DOHH2 (cell line): ENCODE results near the gene MICAL2.

Source experiments
- H3F3A ChIP-seq: fragments of 200-600 bp; sonication (generic), shearing (Covaris generic); 2 replicates; pipeline ENCODE4 v1.6.0; 2016; ENCODE audit warnings: antibody characterized with exemption, mild to moderate bottlenecking; ENCODE audit not compliant: control insufficient read depth, insufficient read depth
- H3K27ac ChIP-seq: fragments of 200-600 bp; sonication (generic); 2 replicates; pipeline ENCODE4 v1.5.1; 2014; ENCODE audit warnings: low read depth, mild to moderate bottlenecking, low read length, moderate library complexity
- H3K27me3 ChIP-seq: fragments of 200-600 bp; sonication (generic); 2 replicates; pipeline ENCODE4 v1.6.1; 2014; ENCODE audit warnings: mild to moderate bottlenecking, low read length, mixed read lengths; ENCODE audit not compliant: control insufficient read depth
- H3K36me3 ChIP-seq: fragments of 200-600 bp; sonication (generic); 2 replicates; pipeline ENCODE4 v1.6.1; 2014; ENCODE audit warnings: mild to moderate bottlenecking, low read length, moderate library complexity, mixed read lengths; ENCODE audit not compliant: control insufficient read depth
- H3K4me1 ChIP-seq: fragments of 200-600 bp; sonication (generic); 2 replicates; pipeline ENCODE4 v1.6.1; 2014; ENCODE audit warnings: mild to moderate bottlenecking, low read length, mixed read lengths; ENCODE audit not compliant: control insufficient read depth
- H3K4me2 ChIP-seq: fragments of 200-600 bp; sonication (generic); 2 replicates; pipeline ENCODE4 v1.6.0; 2014; ENCODE audit warnings: mild to moderate bottlenecking, low read length, moderate library complexity
- H3K4me3 ChIP-seq: fragments of 200-600 bp; sonication (generic); 2 replicates; pipeline ENCODE4 v1.5.1; 2014; ENCODE audit warnings: mild to moderate bottlenecking, low read length, mixed read lengths
- H3K79me2 ChIP-seq: fragments of 200-600 bp; sonication (generic); 2 replicates; pipeline ENCODE4 v1.6.1; 2014; ENCODE audit warnings: mild to moderate bottlenecking, low read length, mixed read lengths; ENCODE audit not compliant: control insufficient read depth
- H3K9me2 ChIP-seq: fragments of 200-600 bp; sonication (generic); replicated peaks from 2 replicates; pipeline ENCODE4 v1.6.1; 2014; ENCODE audit warnings: mild to moderate bottlenecking, low read length, mixed read lengths; ENCODE audit not compliant: control insufficient read depth
- H3K9me3 ChIP-seq: fragments of 200-600 bp; sonication (generic); 2 replicates; pipeline ENCODE4 v1.6.1; 2014; ENCODE audit warnings: antibody characterized with exemption, low read length, mixed read lengths; ENCODE audit not compliant: control insufficient read depth, insufficient read depth
- H4K20me1 ChIP-seq: fragments of 200-600 bp; sonication (generic); 2 replicates; pipeline ENCODE4 v1.6.0; 2014; ENCODE audit warnings: low read depth, mild to moderate bottlenecking, antibody characterized with exemption, low read length, moderate library complexity; ENCODE audit not compliant: control insufficient read depth, insufficient read depth
- EZH2phosphoT487 ChIP-seq: fragments of 200-600 bp; sonication (generic); IDR thresholded peaks from 2 replicates; pipeline ENCODE4 v1.6.1; 2017; ENCODE audit warnings: borderline replicate concordance, mild to moderate bottlenecking, antibody characterized with exemption, low read length, moderate library complexity, mixed read lengths
- TF ChIP-seq, protein P1 (sequence below): fragments of 200-600 bp; sonication (generic); IDR thresholded peaks from one replicate; pipeline ENCODE4 v1.5.1; 2014; ENCODE audit warnings: antibody characterized with exemption, mild to moderate bottlenecking, low read depth, low read length; ENCODE audit not compliant: poor library complexity, severe bottlenecking

MICAL2 gene

DNA sequence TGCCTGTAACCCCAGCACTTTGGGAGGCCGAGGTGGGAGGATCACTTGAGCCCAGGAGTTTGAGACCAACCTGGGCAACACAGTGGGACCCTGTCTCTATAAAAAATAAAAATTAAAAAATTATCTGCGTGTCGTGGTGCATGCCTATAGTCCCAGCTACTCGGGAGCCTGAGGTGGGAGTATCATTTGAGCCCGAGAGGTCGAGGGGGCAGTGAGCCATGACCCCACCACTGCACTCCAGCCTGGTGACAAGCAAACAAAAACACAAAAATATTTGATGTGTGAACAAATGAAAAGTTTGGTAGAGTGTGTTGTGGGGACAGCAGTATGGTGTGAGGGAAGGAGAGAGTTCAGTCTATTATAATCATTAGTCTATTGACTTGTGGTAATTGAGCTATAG is 176.2 kb downstream of the MICAL2 start:
- H3K4me2 ChIP-seq: no peak overlapping the region
- H3K4me1 ChIP-seq: peaks cover 6% of the 10 kb centered on the region

DNA sequence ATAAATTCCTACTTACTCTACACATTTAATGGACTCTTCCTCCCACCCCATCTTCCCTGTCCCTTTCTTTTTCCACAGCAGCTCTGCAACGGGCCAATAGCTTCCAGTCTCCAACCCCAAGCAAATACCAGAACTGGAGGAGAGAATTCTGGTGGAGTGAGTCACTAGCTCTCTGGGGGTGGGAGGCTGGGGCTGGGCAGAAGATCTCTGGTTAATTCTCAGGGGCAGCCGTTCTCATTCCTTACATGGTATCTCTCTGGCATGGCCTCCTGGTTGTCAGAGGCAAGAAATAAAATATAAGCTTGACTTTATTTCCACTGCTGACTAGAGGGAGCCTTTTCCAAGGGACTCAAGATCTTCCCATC is 176.6 kb downstream of the MICAL2 start:
- Histone ChIP-seq H3F3A (no peaks in the 10 kb centered on the region), H3K27me3 (0 out of 2 replicates have a peak, but pooled peaks cover 4% of the 10 kb centered on the region), H3K79me2 (no peaks in the 10 kb centered on the region), H3K27ac (no peak overlapping the region), H3K9me3 (no peaks in the 10 kb centered on the region), H3K4me2 (no peak overlapping the region), H3K4me1 (peaks cover 6% of the 10 kb centered on the region), H4K20me1 (no peaks in the 10 kb centered on the region), H3K36me3 (no peaks in the 10 kb centered on the region), H3K9me2 (no peaks in the 10 kb centered on the region), H3K4me3 (no peak overlapping the region)
- TF ChIP-seq, protein P1, sequence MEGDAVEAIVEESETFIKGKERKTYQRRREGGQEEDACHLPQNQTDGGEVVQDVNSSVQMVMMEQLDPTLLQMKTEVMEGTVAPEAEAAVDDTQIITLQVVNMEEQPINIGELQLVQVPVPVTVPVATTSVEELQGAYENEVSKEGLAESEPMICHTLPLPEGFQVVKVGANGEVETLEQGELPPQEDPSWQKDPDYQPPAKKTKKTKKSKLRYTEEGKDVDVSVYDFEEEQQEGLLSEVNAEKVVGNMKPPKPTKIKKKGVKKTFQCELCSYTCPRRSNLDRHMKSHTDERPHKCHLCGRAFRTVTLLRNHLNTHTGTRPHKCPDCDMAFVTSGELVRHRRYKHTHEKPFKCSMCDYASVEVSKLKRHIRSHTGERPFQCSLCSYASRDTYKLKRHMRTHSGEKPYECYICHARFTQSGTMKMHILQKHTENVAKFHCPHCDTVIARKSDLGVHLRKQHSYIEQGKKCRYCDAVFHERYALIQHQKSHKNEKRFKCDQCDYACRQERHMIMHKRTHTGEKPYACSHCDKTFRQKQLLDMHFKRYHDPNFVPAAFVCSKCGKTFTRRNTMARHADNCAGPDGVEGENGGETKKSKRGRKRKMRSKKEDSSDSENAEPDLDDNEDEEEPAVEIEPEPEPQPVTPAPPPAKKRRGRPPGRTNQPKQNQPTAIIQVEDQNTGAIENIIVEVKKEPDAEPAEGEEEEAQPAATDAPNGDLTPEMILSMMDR: no peak
- no peak for TF ChIP-seq EZH2phosphoT487

More for the DNA sequence above, 176.2 kb downstream of the MICAL2 start:
- Histone ChIP-seq H3K9me3 (no peaks in the 10 kb centered on the region), H3K36me3 (no peaks in the 10 kb centered on the region), H3F3A (no peaks in the 10 kb centered on the region), H3K79me2 (no peaks in the 10 kb centered on the region), H3K9me2 (no peaks in the 10 kb centered on the region), H3K27ac (no peak overlapping the region), H3K27me3 (0 out of 2 replicates have a peak, but pooled peaks cover 4% of the 10 kb centered on the region), H3K4me3 (no peak overlapping the region), H4K20me1 (no peaks in the 10 kb centered on the region)
- no peak for TF ChIP-seq EZH2phosphoT487
- TF ChIP-seq, protein P1: no peak

DNA sequence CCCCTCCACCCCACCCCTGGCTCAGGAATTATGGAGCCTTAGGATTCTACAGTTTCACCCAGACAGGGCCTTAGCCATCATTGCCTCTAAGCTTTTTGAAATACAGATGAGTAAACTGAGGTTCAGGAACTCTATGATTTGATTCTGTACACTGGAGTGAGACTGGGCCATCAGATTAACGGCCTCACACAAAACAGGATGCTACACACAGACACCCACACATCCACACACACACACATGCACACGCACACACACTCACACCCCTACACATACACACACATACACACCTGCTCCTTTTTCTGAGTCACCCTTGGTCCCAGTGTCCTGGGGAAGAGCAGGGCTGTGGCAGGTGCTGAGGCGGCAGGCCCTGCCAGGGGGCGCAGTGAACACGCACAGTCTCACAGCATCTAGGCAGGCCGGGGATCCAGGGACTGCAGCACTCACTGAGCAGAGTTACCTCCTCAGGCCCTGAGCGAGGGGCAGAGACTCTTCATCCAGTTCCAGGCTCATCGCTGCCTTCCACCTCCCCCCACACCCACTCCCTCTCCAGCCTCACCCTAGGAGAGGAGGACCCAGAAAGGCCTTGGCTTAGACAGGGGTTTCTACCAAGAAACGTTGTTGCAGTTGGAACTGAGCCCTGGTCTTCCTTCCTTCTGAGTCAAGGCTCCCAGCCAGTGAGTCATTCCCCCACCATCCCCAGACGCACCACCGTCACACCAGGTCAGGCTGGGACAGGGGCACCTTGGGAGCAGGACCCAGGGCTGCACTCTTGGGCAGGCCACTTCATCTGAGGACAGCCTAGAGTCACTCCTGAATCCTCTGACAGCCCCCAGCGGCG is 177.2 kb downstream of the MICAL2 start:
- no peaks in the 10 kb centered on the region for H3K9me2 ChIP-seq
- no peaks in the 10 kb centered on the region for H3K9me3 ChIP-seq
- H3K79me2 ChIP-seq: no peaks in the 10 kb centered on the region
- no peak for TF ChIP-seq EZH2phosphoT487
- TF ChIP-seq, protein P1: peak; percentile 40
- no peaks in the 10 kb centered on the region for H3F3A ChIP-seq
- H3K4me2 ChIP-seq: no peak overlapping the region
- no peaks in the 10 kb centered on the region for H4K20me1 ChIP-seq
- peaks cover 6% of the 10 kb centered on the region for H3K4me1 ChIP-seq
- no peaks in the 10 kb centered on the region for H3K36me3 ChIP-seq
- 0 out of 2 replicates have a peak, but pooled peaks cover 4% of the 10 kb centered on the region for H3K27me3 ChIP-seq
- H3K4me3 ChIP-seq: no peak overlapping the region
- H3K27ac ChIP-seq: no peak overlapping the region
